ENCODE measurements around the gene EFCC1.

The EFCC1 gene

GRCh38 chr3:128994581-128995546 lies 6.2 kb upstream of the EFCC1 start:
- no peak for DNase-seq

- no peak for DNase-seq
Observed at GRCh38 chr3:128995737-128996136, 5.4 kb upstream of the EFCC1 start.

- DNase-seq = no peak
Observed at GRCh38 chr3:128996200-128996599, 4.9 kb upstream of the EFCC1 start.

GRCh38 chr3:128996726-128997125 lies 4.4 kb upstream of the EFCC1 start:
- no peak for DNase-seq

GRCh38 chr3:128997486-128998133 lies 3.5 kb upstream of the EFCC1 start:
- no peak for DNase-seq

GRCh38 chr3:128998561-128998960 lies 2.5 kb upstream of the EFCC1 start:
- no peak for DNase-seq

GRCh38 chr3:128999102-128999501 lies 2.0 kb upstream of the EFCC1 start:
- no peak for DNase-seq

GRCh38 chr3:129000742-129001100 lies 383 bp upstream of the EFCC1 start:
- DNase-seq = no peak

- DNase-seq = peak; percentile 76
Observed at GRCh38 chr3:129001806-129002572, 885 bp downstream of the EFCC1 start.

GRCh38 chr3:129002573-129003569 lies 1.8 kb downstream of the EFCC1 start:
- no peak for DNase-seq

GRCh38 chr3:129003578-129004112 lies 2.5 kb downstream of the EFCC1 start:
- DNase-seq = peak; percentile 75

- no peak for DNase-seq
Observed at GRCh38 chr3:129004639-129005295, 3.7 kb downstream of the EFCC1 start.

GRCh38 chr3:129005526-129006303 lies 4.6 kb downstream of the EFCC1 start:
- DNase-seq = no peak

GRCh38 chr3:129006864-129007263 lies 5.8 kb downstream of the EFCC1 start:
- DNase-seq = no peak

GRCh38 chr3:129007792-129008191 lies 6.7 kb downstream of the EFCC1 start:
- no peak for DNase-seq

GRCh38 chr3:129009266-129009665 lies 8.2 kb downstream of the EFCC1 start:
- no peak for DNase-seq

- DNase-seq = no peak
Observed at GRCh38 chr3:129010310-129010956, 9.3 kb downstream of the EFCC1 start.

- no peak for DNase-seq
Observed at GRCh38 chr3:129013491-129013891, 12.4 kb downstream of the EFCC1 start.

- no peak for DNase-seq
Observed at GRCh38 chr3:129014148-129014547, 13.0 kb downstream of the EFCC1 start.

- no peak for DNase-seq
Observed at GRCh38 chr3:129014793-129015345, 13.8 kb downstream of the EFCC1 start.
